Mesodermal cell (in vitro differentiated cells): ENCODE data around the gene ANGEL1.
A peak's percentile ranks its signal among the peaks of the same experiment; 100 is the strongest.

Source experiments
- H3K27ac ChIP-seq: 2 replicates; pipeline ENCODE4 v1.7.0; 2013; ENCODE audit warnings: mild to moderate bottlenecking, low read depth, low read length, moderate library complexity; ENCODE audit not compliant: severe bottlenecking
- H3K36me3 ChIP-seq: 2 replicates; pipeline ENCODE4 v1.7.1; 2013; ENCODE audit warnings: mild to moderate bottlenecking, low read length, moderate library complexity; ENCODE audit not compliant: control insufficient read depth, insufficient read depth
- H3K4me1 ChIP-seq: one replicate; pipeline ENCODE4 v1.7.1; 2013; ENCODE audit warnings: mild to moderate bottlenecking, low read length; ENCODE audit not compliant: insufficient read depth, control insufficient read depth, poor library complexity, severe bottlenecking
- H3K4me3 ChIP-seq: 2 replicates; pipeline ENCODE4 v1.7.0; 2013; ENCODE audit warnings: low read length, control low read depth, mild to moderate bottlenecking; ENCODE audit not compliant: insufficient read depth, poor library complexity, severe bottlenecking; ENCODE audit errors: extremely low read depth
- H3K9me3 ChIP-seq: 2 replicates; pipeline ENCODE4 v1.7.1; 2013; ENCODE audit warnings: mild to moderate bottlenecking, low read length, moderate library complexity; ENCODE audit not compliant: control insufficient read depth
- WGBS, 2 experiments: methylation state at CpG; one replicate each; pipeline ENCODE4 v1.1.5; 2013; ENCODE audit warnings: missing lambda C conversion rate in 2 of 2; ENCODE audit not compliant: insufficient coverage in 2 of 2; 5-methylcytosine and 5-hydroxymethylcytosine counted together

The ANGEL1 gene

GRCh38 chr14:76820700-76821099, 8.0 kb upstream of the ANGEL1 start:
- Histone ChIP-seq H3K4me1 (no peaks in the 10 kb centered on the region), H3K4me3 (no peak overlapping the region), H3K27ac (no peak overlapping the region), H3K9me3 (no peaks in the 10 kb centered on the region), H3K36me3 (no peaks in the 10 kb centered on the region)
- WGBS, 2 experiments = 83 to 100% methylated on average over 1 of the region's 2 CpGs

DNA sequence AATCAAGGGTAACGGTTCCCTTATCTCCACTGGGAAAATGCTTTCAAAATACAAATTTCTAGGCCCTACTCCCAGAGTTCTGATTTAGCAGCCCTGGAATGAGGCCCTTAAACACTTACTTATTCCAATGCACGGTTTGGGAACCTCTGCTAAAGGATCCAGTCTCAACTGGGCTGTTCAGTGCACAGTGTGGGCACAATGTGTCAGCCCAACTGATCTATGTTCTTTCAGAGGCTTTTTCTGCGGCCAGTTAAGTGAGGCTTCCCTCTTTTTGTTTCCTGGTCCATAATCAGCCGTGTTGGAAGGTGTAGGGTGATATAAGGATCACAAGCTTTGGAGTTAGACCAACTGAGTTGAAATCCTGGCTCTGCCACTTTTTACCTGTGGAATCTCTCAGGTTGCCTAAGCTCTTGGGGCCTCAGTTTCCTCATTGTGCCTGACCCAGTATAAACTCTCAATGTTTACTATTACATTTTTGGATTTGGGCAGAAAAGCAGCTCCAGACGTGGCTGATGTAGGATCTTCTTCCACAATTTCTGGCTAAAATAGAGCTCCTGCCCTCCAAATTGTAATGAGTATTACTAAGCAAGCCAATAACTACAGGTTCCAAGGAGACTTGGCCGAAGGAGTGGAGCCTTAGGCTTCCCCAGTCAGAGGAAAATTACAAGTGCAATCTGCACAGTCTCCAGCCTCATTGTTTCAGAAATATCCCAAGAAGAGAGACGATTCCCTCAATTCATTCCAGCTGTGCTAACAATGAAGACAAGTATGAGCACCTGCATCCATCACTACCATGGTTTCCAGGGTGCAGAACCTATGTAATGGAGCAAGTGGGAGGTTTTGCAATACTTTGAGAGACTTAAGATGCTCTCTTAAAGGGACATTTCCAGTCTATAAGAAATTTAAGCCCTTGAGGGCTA, 2.3 kb upstream of the ANGEL1 start:
- H3K4me3 ChIP-seq = no peak overlapping the region
- peaks cover 2% of the 10 kb centered on the region for H3K4me1 ChIP-seq
- no peaks in the 10 kb centered on the region for H3K9me3 ChIP-seq
- no peak overlapping the region for H3K27ac ChIP-seq
- 86% methylated on average over 3 to 6 of the region's 7 CpGs for WGBS, 2 experiments
- no peaks in the 10 kb centered on the region for H3K36me3 ChIP-seq

DNA sequence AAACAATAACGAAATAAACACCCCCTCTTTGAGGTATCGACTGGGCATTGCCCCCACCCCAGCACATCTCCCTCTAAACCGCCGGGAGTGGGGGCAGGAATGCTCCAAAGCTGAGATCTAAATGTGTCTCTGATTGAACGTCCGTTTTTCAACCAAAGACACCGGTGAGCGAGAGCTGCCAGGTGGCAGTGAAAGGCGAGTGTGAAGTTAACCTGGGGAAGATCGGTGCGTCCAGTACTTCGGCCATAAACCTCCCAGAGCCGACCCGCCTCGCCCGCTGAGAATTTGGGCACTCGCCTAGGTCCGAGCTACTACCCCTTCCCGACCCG, 625 bp downstream of the ANGEL1 start:
- Histone ChIP-seq H3K36me3 (peaks cover 25% of the 10 kb centered on the region), H3K27ac (peak overlapping the region; percentile 29), H3K9me3 (no peaks in the 10 kb centered on the region), H3K4me1 (peaks cover 2% of the 10 kb centered on the region), H3K4me3 (peak overlapping the region; percentile 82)
- WGBS, 2 experiments = 1% methylated on average over 16 of the region's 20 CpGs

GRCh38 chr14:76811561-76811960, 1.1 kb downstream of the ANGEL1 start:
- WGBS, 2 experiments = 71% methylated on average over 2 of the region's 4 CpGs; no CpG with 5 or more reads in 1 of the 2 experiments
- H3K27ac ChIP-seq = no peak overlapping the region

DNA sequence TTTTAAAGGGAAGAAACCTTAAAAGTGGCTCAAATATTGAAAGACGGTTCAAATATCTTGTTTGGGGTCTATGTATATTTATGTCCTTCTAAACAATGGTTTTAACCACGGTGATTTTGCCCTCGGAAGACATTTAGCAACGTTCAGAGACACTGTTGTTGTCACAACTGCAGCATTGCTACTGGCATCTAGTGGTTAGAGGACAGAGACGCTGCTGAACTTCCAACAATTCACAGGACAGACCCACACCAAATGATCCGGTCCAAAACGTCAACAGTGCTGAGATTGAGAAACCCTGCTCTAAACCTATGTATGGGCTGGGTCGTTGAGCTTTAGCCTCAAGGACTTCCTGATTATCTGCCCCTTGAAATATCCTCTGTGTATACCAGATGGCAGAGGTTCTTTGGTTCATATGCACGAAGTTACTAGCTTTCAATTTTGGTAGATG, 1.7 kb downstream of the ANGEL1 start:
- no peak overlapping the region for H3K4me3 ChIP-seq
- WGBS, 2 experiments = 27 to 29% methylated on average over 6 to 8 of the region's 9 CpGs
- H3K36me3 ChIP-seq = peaks cover 35% of the 10 kb centered on the region
- H3K27ac ChIP-seq = no peak overlapping the region
- H3K9me3 ChIP-seq = no peaks in the 10 kb centered on the region
- H3K4me1 ChIP-seq = peaks cover 2% of the 10 kb centered on the region

More at GRCh38 chr14:76811561-76811960, 1.1 kb downstream of the ANGEL1 start:
- Histone ChIP-seq H3K4me3 (peak overlapping the region; percentile 82), H3K9me3 (no peaks in the 10 kb centered on the region), H3K4me1 (peaks cover 2% of the 10 kb centered on the region), H3K36me3 (peaks cover 30% of the 10 kb centered on the region)

DNA sequence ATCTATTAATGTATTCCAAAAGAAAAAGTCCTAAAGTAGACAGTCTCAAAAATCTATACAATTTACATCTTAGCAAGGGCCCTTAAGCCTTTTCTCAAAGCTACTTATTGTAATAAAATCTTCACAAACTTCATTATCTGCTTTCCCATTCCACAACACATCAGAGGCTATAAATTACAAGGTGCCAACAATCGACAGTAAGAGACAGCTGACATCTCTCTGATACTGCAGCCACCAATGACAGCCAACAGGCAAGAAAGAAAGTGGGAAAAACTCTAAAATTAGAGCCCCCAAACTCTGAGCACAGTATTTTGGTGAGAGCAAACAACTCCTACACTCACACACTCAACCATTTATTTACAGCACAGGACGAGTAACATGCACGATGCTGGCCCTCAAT, 2.2 kb downstream of the ANGEL1 start:
- Histone ChIP-seq H3K27ac (no peak overlapping the region), H3K4me3 (no peak overlapping the region), H3K9me3 (no peaks in the 10 kb centered on the region), H3K36me3 (peaks cover 37% of the 10 kb centered on the region), H3K4me1 (peaks cover 2% of the 10 kb centered on the region)
- 86 to 100% methylated on average over 1 of the region's 3 CpGs for WGBS, 2 experiments

DNA sequence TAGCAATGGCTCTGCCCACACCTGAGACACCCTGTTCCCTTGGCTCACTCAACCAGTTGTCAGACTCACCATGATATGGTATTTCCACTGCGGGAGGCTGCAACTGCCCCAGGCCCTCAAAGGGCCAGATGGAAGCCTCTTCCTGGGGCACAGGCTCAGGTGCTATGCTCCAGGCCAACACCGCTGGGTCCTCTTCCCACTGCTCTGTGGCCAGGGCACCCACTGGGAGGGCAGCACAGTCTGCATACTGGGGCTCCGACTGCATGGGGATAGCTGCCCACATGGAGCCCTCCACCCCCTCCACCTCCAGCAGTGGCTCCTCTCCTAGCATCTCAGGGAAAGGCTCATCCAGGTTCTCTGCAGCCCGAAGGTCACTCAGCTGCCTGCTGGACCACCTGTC, 3.7 kb downstream of the ANGEL1 start:
- Histone ChIP-seq H3K36me3 (peaks cover 45% of the 10 kb centered on the region), H3K9me3 (no peaks in the 10 kb centered on the region), H3K27ac (no peak overlapping the region), H3K4me3 (no peak overlapping the region), H3K4me1 (peaks cover 2% of the 10 kb centered on the region)
- WGBS, 2 experiments = 94 to 100% methylated on average over 3 to 4 of the region's 4 CpGs

DNA sequence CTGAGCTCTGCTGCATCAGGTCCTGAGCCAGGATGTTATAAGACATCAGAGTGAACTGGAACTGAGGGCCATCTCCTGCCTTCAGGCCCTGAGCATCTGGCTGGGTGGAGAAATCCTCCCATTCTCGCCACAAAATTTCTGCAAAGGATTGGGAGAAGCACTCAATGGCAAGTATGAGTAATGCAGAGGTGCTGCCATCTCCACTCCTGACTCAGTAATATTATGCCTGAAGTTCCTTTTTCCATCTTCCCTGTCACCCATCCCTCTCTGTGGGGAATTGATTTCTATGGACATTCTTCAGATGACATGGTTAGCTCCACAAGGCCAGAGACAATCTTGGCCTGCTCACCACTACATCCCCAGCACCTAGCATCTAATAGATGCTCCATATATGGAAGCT, 4.7 kb downstream of the ANGEL1 start:
- 71 to 100% methylated on average over 1 of the region's 1 CpG for WGBS, 2 experiments
- Histone ChIP-seq H3K4me3 (no peak overlapping the region), H3K36me3 (peaks cover 55% of the 10 kb centered on the region), H3K9me3 (no peaks in the 10 kb centered on the region), H3K27ac (no peak overlapping the region), H3K4me1 (peaks cover 2% of the 10 kb centered on the region)

DNA sequence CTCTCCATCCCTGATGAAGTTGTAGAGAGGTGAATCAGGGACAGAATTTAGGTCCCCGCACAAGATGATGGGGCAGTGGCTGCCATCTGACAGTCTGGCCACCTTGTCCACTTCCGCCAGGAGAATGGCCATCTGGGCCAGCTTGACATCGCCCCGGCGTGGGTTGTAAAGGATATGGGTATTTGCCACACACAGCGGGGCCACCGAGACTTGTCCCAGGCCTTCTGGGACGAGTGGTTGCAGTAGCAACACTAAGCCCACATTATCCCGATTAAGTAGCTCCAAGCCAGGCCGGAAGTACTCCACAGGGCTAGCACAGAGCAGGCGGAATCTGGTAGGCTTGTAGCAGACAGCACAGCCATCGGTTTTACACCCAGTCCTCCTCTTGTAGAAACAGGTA, 6.2 kb downstream of the ANGEL1 start:
- Histone ChIP-seq H3K4me1 (peaks cover under 1% of the 10 kb centered on the region), H3K27ac (no peak overlapping the region), H3K36me3 (peaks cover 63% of the 10 kb centered on the region), H3K4me3 (no peak overlapping the region), H3K9me3 (no peaks in the 10 kb centered on the region)
- 93% methylated on average over 9 to 11 of the region's 12 CpGs for WGBS, 2 experiments

GRCh38 chr14:76793956-76794355, 18.7 kb downstream of the ANGEL1 start:
- H3K36me3 ChIP-seq = peaks cover 56% of the 10 kb centered on the region
- no peak overlapping the region for H3K27ac ChIP-seq
- no CpG with 5 or more reads among the region's 5 CpGs for WGBS, 2 experiments
- no peak overlapping the region for H3K4me3 ChIP-seq
- no peaks in the 10 kb centered on the region for H3K9me3 ChIP-seq
- no peaks in the 10 kb centered on the region for H3K4me1 ChIP-seq

- H3K36me3 ChIP-seq = peaks cover 57% of the 10 kb centered on the region
- no peaks in the 10 kb centered on the region for H3K9me3 ChIP-seq
- WGBS, 2 experiments = 88 to 100% methylated on average over 1 of the region's 4 CpGs
- no peak overlapping the region for H3K27ac ChIP-seq
- no peaks in the 10 kb centered on the region for H3K4me1 ChIP-seq
- H3K4me3 ChIP-seq = no peak overlapping the region
Measured at GRCh38 chr14:76793324-76793723, 19.4 kb downstream of the ANGEL1 start.
